SKM-1 (cell line): ENCODE measurements around the gene FADS3.

Source experiments
- DNase-seq: peaks from one replicate; lab custom pipeline; 2025; ENCODE audit not compliant: unreplicated experiment; lab: John Stamatoyannopoulos, UW

Gene FADS3

GRCh38 chr11:61881397-61881796, 9.9 kb downstream of the FADS3 start:
- no peak for DNase-seq

GRCh38 chr11:61880454-61880853, 10.9 kb downstream of the FADS3 start:
- no peak for DNase-seq

- no peak for DNase-seq
Observed at GRCh38 chr11:61880031-61880430, 11.3 kb downstream of the FADS3 start.

GRCh38 chr11:61879152-61879551, 12.2 kb downstream of the FADS3 start:
- no peak for DNase-seq

GRCh38 chr11:61875698-61876097, 15.6 kb downstream of the FADS3 start:
- no peak for DNase-seq

- no peak for DNase-seq
Observed at GRCh38 chr11:61874853-61875252, 16.5 kb downstream of the FADS3 start.

- DNase-seq, result no peak
Observed at GRCh38 chr11:61874377-61874809, 17.0 kb downstream of the FADS3 start.

GRCh38 chr11:61873588-61874376, 17.6 kb downstream of the FADS3 start:
- no peak for DNase-seq

- no peak for DNase-seq
Observed at GRCh38 chr11:61872935-61873565, 18.3 kb downstream of the FADS3 start.

GRCh38 chr11:61871158-61871597, 20.2 kb downstream of the FADS3 start:
- peak; percentile 33 for DNase-seq

GRCh38 chr11:61870541-61871031, 20.8 kb downstream of the FADS3 start:
- DNase-seq, result no peak

GRCh38 chr11:61869708-61870451, 21.5 kb downstream of the FADS3 start:
- DNase-seq, result no peak

- DNase-seq, result no peak
Observed at GRCh38 chr11:61869429-61869707, 22.0 kb downstream of the FADS3 start.

GRCh38 chr11:61868571-61869428, 22.5 kb downstream of the FADS3 start:
- no peak for DNase-seq

GRCh38 chr11:61866958-61867343, 24.4 kb downstream of the FADS3 start:
- no peak for DNase-seq

- DNase-seq, result no peak
Observed at GRCh38 chr11:61866231-61866957, 25.0 kb downstream of the FADS3 start.

GRCh38 chr11:61864814-61865775, 26.2 kb downstream of the FADS3 start:
- DNase-seq, result no peak

- no peak for DNase-seq
Observed at GRCh38 chr11:61863548-61864081, 27.7 kb downstream of the FADS3 start.
